B cell (primary cell): ENCODE measurements around the gene RBM22. TPM values are rescaled to one million over a fixed set of nuclear protein-coding genes. Genes with fewer than 3 reads are reported as not detected.

Source experiments
- ATAC-seq: fragments of 200-7000 bp; cut with Tn5 transposase; one replicate; pipeline ENCODE4 v1.10.0; 2021; ENCODE audit warnings: low read depth, mild to moderate bottlenecking, moderate number of reproducible peaks, moderate library complexity
- CTCF ChIA-PET: fragments of 350-600 bp; sonication (Branson Sonifier 250); formaldehyde crosslinking; loops from one replicate; lab custom pipeline; 2021; ENCODE audit warnings: antibody characterized with exemption, inconsistent platforms; lab: Charles Lee
- POLR2A ChIA-PET: fragments of 350-600 bp; sonication (Branson Sonifier 250); formaldehyde crosslinking; loops from one replicate; lab custom pipeline; 2021; ENCODE audit warnings: antibody characterized with exemption; lab: Charles Lee
- DNase-seq: peaks from one replicate; pipeline ENCODE4 v3.0.0; 2013
- H2AFZ ChIP-seq: 2 replicates; pipeline ENCODE4 v1.6.1; 2012; ENCODE audit warnings: mild to moderate bottlenecking, low read depth, low read length; ENCODE audit not compliant: insufficient read depth, poor library complexity, severe bottlenecking
- H3K27ac ChIP-seq, 2 donors: 1 replicate in 1 of 2; 2 replicates in 1 of 2; pipeline ENCODE4 v1.5.1; 2012 to 2013; ENCODE audit warnings: low read length in 2 of 2, mild to moderate bottlenecking in 2 of 2, moderate library complexity in 1 of 2
- H3K27me3 ChIP-seq, 4 experiments: fragments of 200-600 bp in 1 of 4; sonication (generic) in 1 of 4; replicated peaks in 1 of 4; 1 replicate in 2 of 4; 2 replicates in 2 of 4; pipeline versions ENCODE4 v1.6.1 to v1.7.0; 2013 to 2016; ENCODE audit warnings: low read length in 3 of 4, mild to moderate bottlenecking in 2 of 4, mixed read lengths in 1 of 4, moderate library complexity in 1 of 4; ENCODE audit not compliant: insufficient read depth in 4 of 4, control insufficient read depth in 3 of 4; ENCODE audit errors: control extremely low read depth in 1 of 4
- H3K36me3 ChIP-seq, 2 experiments: replicated peaks in 1 of 2; 1 replicate in 1 of 2; 2 replicates in 1 of 2; pipeline versions ENCODE4 v1.6.1 to v1.7.1; 2013; ENCODE audit warnings: low read length in 1 of 2; ENCODE audit not compliant: insufficient read depth in 2 of 2, control insufficient read depth in 1 of 2; ENCODE audit errors: control extremely low read depth in 1 of 2, extremely low read depth in 1 of 2
- H3K4me1 ChIP-seq, 2 donors: fragments of 200-600 bp in 1 of 2; sonication (generic) in 1 of 2; 1 replicate in 1 of 2; 2 replicates in 1 of 2; pipeline versions ENCODE4 v1.5.1 to v1.6.1; 2013 to 2017; ENCODE audit warnings: low read length in 2 of 2; ENCODE audit not compliant: control insufficient read depth in 2 of 2, insufficient read depth in 2 of 2
- H3K4me2 ChIP-seq: replicated peaks from 2 replicates; pipeline ENCODE3; 2012; ENCODE audit warnings: mild to moderate bottlenecking, low read depth, low read length; ENCODE audit not compliant: poor library complexity, severe bottlenecking
- H3K4me3 ChIP-seq, 5 experiments: fragments of 200-600 bp in 1 of 5; sonication (generic) in 1 of 5; 1 replicate in 3 of 5; 2 replicates in 2 of 5; pipeline versions ENCODE4 v1.5.1 to v1.7.0; 2011 to 2016; ENCODE audit warnings: low read length in 4 of 5, mild to moderate bottlenecking in 4 of 5, low read depth in 2 of 5, control low read depth in 1 of 5, moderate library complexity in 1 of 5; ENCODE audit not compliant: insufficient read depth in 1 of 5; ENCODE audit errors: control extremely low read depth in 1 of 5, extremely low read depth in 1 of 5
- H3K79me2 ChIP-seq: fragments of 200-600 bp; sonication (generic); one replicate; pipeline ENCODE4 v1.6.0; 2016; ENCODE audit warnings: low read length; ENCODE audit not compliant: control insufficient read depth, insufficient read depth
- H3K9ac ChIP-seq: fragments of 200-600 bp; sonication (generic); 2 replicates; pipeline ENCODE4 v1.6.1; 2017; ENCODE audit warnings: mild to moderate bottlenecking, low read length, moderate library complexity
- H3K9me3 ChIP-seq, 3 donors: one replicate each; pipeline versions ENCODE4 v1.6.1 to v1.7.1; 2013; ENCODE audit warnings: low read length in 2 of 3; ENCODE audit not compliant: control insufficient read depth in 2 of 3, insufficient read depth in 1 of 3; ENCODE audit errors: control extremely low read depth in 1 of 3
- H4K20me1 ChIP-seq: 2 replicates; pipeline ENCODE4 v1.6.0; 2012; ENCODE audit warnings: mild to moderate bottlenecking, low read length; ENCODE audit not compliant: insufficient read depth, control insufficient read depth, poor library complexity, severe bottlenecking
- H3K27ac Mint-ChIP-seq: one replicate; pipeline ENCODE4 v1.8.0; 2021; ENCODE audit warnings: mixed read lengths
- H3K27me3 Mint-ChIP-seq: one replicate; pipeline ENCODE4 v1.8.0; 2021; ENCODE audit warnings: mixed read lengths
- H3K4me1 Mint-ChIP-seq: one replicate; pipeline ENCODE4 v1.8.0; 2021; ENCODE audit warnings: mixed read lengths
- H3K4me3 Mint-ChIP-seq: one replicate; pipeline ENCODE4 v1.8.0; 2021; ENCODE audit warnings: mixed read lengths
- H3K9me3 Mint-ChIP-seq: one replicate; pipeline ENCODE4 v1.8.0; 2022; ENCODE audit warnings: mixed read lengths; ENCODE audit not compliant: insufficient read depth
- CTCF ChIP-seq: fragments of 200-600 bp; IDR thresholded peaks from one replicate; pipeline ENCODE4 v1.8.0; 2022; ENCODE audit warnings: antibody characterized with exemption, mild to moderate bottlenecking
- EZH2 ChIP-seq: IDR thresholded peaks from 2 replicates; pipeline ENCODE4 v1.6.1; 2012; ENCODE audit warnings: borderline replicate concordance, low read depth, mild to moderate bottlenecking, moderate library complexity, low read length; ENCODE audit not compliant: insufficient read depth, poor library complexity, severe bottlenecking
- WGBS: methylation state at CpG from one replicate; pipeline ENCODE4 v1.1.5; 2013; ENCODE audit warnings: missing lambda C conversion rate; ENCODE audit not compliant: insufficient coverage; 5-methylcytosine and 5-hydroxymethylcytosine counted together
- intact Hi-C: fragments of 100-400 bp; cut with micrococcal nuclease; formaldehyde crosslinking; loops from one replicate; pipeline ENCODE4 v1.10.0; 2022
- polyA plus RNA-seq: library from polyadenylated mRNA; depleted of rRNA; stranded (reverse); fragments of >200 nt; gene quantifications from 2 replicates; pipeline ENCODE4 v1.2.3, GENCODE V29; 2012
- total RNA-seq, 2 donors: library from RNA; stranded (reverse); fragments of 120-200 nt in 1 of 2; gene quantifications; 1 replicate in 1 of 2; 2 replicates in 1 of 2; pipeline versions ENCODE4 v1.2.3 to v1.2.4, GENCODE V29; 2013 to 2022

The RBM22 gene
- total and polyA plus RNA-seq, 2 donors (not counting 1 experiment from before 2014, with no cell fraction given): 70.6 to 89.4 TPM

- H3K9me3 ChIP-seq: no peaks in the 10 kb centered on the region
These were observed 6.2 kb downstream of the RBM22 start for GRCh38 chr5:150694612-150695011.

GRCh38 chr5:150692276-150692675, 8.6 kb downstream of the RBM22 start:
- Histone ChIP-seq H3K79me2 (no peaks in the 10 kb centered on the region), H3K9ac (no peak overlapping the region), H4K20me1 (no peaks in the 10 kb centered on the region), H2AFZ (no peak overlapping the region), H3K9me3 (no peaks in the 10 kb centered on the region), H3K27ac (no peak overlapping the region), H3K4me3 (no peak overlapping the region), H3K4me1 (no peaks in the 10 kb centered on the region), H3K27me3 (no peaks in the 10 kb centered on the region), H3K36me3 (peaks cover 0 to 75% of the 10 kb centered on the region in 2 experiments), H3K4me2 (no peak overlapping the region)
- Mint-ChIP-seq H3K27ac (no peak overlapping the region), H3K4me1 (no peaks in the 10 kb centered on the region), H3K9me3 (no peaks in the 10 kb centered on the region), H3K4me3 (no peak overlapping the region), H3K27me3 (no peaks in the 10 kb centered on the region)
- no peak for TF ChIP-seq EZH2
- TF ChIP-seq CTCF: no peak
- ATAC-seq (no peak), DNase-seq (no peak)
- CTCF ChIA-PET: no interaction called here
- no CpG with 5 or more reads among the region's 3 CpGs for WGBS
- POLR2A ChIA-PET: no interaction called here
- intact Hi-C loops: no loop called here

More at GRCh38 chr5:150694612-150695011, 6.2 kb downstream of the RBM22 start:
- no peaks in the 10 kb centered on the region for H4K20me1 ChIP-seq
- peaks cover 5 to 6% of the 10 kb centered on the region in 2 donors for H3K4me1 ChIP-seq
- H3K36me3 ChIP-seq: peaks cover 2 to 89% of the 10 kb centered on the region in 2 experiments
- intact Hi-C loops: no loop called here
- H3K4me3 ChIP-seq: no peak overlapping the region
- Mint-ChIP-seq H3K27ac (no peak overlapping the region), H3K4me3 (no peak overlapping the region), H3K27me3 (no peaks in the 10 kb centered on the region), H3K9me3 (no peaks in the 10 kb centered on the region), H3K4me1 (peaks cover 4% of the 10 kb centered on the region)
- DNase-seq (no peak), ATAC-seq (no peak)
- H3K4me2 ChIP-seq: no peak overlapping the region
- H3K27me3 ChIP-seq: no peaks in the 10 kb centered on the region
- TF ChIP-seq CTCF (no peak), EZH2 (no peak)
- POLR2A ChIA-PET: no interaction called here
- H3K27ac ChIP-seq: no peak overlapping the region
- WGBS: no CpG with 5 or more reads among the region's 3 CpGs
- no peak overlapping the region for H2AFZ ChIP-seq
- peaks cover 7% of the 10 kb centered on the region for H3K79me2 ChIP-seq
- no peak overlapping the region for H3K9ac ChIP-seq
- CTCF ChIA-PET: interaction anchor here (1.0 to 1.7 kb wide), 3 partner anchors 10 to 235 kb away, joined by 3 to 5 read pairs (median 3); no protein-coding TSS in a partner anchor
